ENCODE results near the gene TCP11L2. TPM values are rescaled to one million over a fixed set of nuclear protein-coding genes. Genes with fewer than 3 reads are reported as not detected.

The TCP11L2 gene
- total and polyA plus RNA-seq, 2 experiments from 2014 or later = 17.7 to 26.2 TPM

GRCh38 chr12:106387848-106388377 is 85.4 kb downstream of the TCP11L2 start:
- 52 to 67% methylated on average over 1 of the region's 1 CpG for WGBS, 2 experiments (ENCODE audit: low coverage in 1 of 2, low lambda C conversion rate in 2 of 2, missing lambda C conversion rate in 2 of 2)
- H3K27ac ChIP-seq = no peak overlapping the region

DNA sequence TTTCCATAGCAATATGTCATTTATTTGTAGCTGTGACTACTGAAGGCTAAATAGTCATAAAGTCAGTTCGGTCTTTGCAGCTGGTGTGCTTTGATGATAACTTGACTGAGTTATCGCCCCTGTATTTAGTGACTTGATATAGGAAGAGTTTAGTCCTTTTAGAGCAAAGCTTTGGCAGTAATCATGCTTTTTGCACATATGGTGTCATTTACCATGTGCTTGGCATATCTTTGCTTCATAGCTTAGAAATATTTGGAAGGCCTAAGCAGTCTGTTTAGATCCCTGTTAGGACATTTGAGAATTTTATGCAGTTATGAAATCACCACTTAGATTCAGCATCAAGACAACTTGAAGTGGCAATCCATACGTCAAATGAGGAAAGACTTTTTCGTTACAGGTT is 86.6 kb downstream of the TCP11L2 start:
- no peak overlapping the region for H2AFZ ChIP-seq
- no peaks in the 10 kb centered on the region for H3K4me1 ChIP-seq (ENCODE audit: insufficient read depth)
- no peaks in the 10 kb centered on the region for H3K9me2 ChIP-seq (ENCODE audit: insufficient read depth)
- H3K36me3 ChIP-seq (ENCODE audit: low read depth) = peaks cover 14% of the 10 kb centered on the region; the same call in 1 of the 2 replicates
- no peaks in the 10 kb centered on the region for H3K27me3 ChIP-seq (replicated peaks; ENCODE audit: insufficient read depth)
- H3K4me2 ChIP-seq (ENCODE audit: unreplicated experiment) = no peak overlapping the region
- no peaks in the 10 kb centered on the region for H4K20me1 ChIP-seq (ENCODE audit: insufficient read depth)
- H3K27ac ChIP-seq = no peak overlapping the region
- in situ Hi-C loops (cut with MboI) = loop anchor here (10.0 to 25.0 kb wide), 2 partner anchors 448 to 526 kb away; no protein-coding TSS in a partner anchor
- no peaks in the 10 kb centered on the region for H3K79me2 ChIP-seq (ENCODE audit: insufficient read depth)
- no peak overlapping the region for H3K4me3 ChIP-seq
- WGBS, 2 experiments (ENCODE audit: low coverage in 1 of 2, low lambda C conversion rate in 2 of 2, missing lambda C conversion rate in 2 of 2) = 69 to 73% methylated on average over 4 of the region's 4 CpGs
- no peak for DNase-seq
- no peaks in the 10 kb centered on the region for H3F3A ChIP-seq (ENCODE audit: insufficient read depth)
- no peak overlapping the region for H3K9ac ChIP-seq
- no peak for TF ChIP-seq EZH2 (IDR thresholded peaks at IDR 0.05; ENCODE audit: insufficient read depth, poor library complexity, severe bottlenecking)
- no peak for TF ChIP-seq EZH2phosphoT487 (IDR thresholded peaks at IDR 0.05; ENCODE audit: insufficient read depth, low read depth)
- H3K9me3 ChIP-seq (ENCODE audit: low read depth) = no peaks in the 10 kb centered on the region

More at GRCh38 chr12:106387848-106388377, 85.4 kb downstream of the TCP11L2 start:
- Histone ChIP-seq H3K27me3 (replicated peaks; ENCODE audit: insufficient read depth) (no peaks in the 10 kb centered on the region), H3K4me1 (ENCODE audit: insufficient read depth) (no peaks in the 10 kb centered on the region), H3K36me3 (ENCODE audit: low read depth) (peaks cover 11% of the 10 kb centered on the region; the same call in 1 of the 2 replicates), H3K9ac (no peak overlapping the region), H4K20me1 (ENCODE audit: insufficient read depth) (no peaks in the 10 kb centered on the region), H2AFZ (no peak overlapping the region), H3K9me2 (ENCODE audit: insufficient read depth) (no peaks in the 10 kb centered on the region), H3K79me2 (ENCODE audit: insufficient read depth) (no peaks in the 10 kb centered on the region), H3K9me3 (ENCODE audit: low read depth) (no peaks in the 10 kb centered on the region), H3F3A (ENCODE audit: insufficient read depth) (no peaks in the 10 kb centered on the region), H3K4me2 (ENCODE audit: unreplicated experiment) (no peak overlapping the region), H3K4me3 (no peak overlapping the region)
- DNase-seq = no peak
- in situ Hi-C loops (cut with MboI) = loop anchor here (10.0 to 25.0 kb wide), 2 partner anchors 449 to 527 kb away; no protein-coding TSS in a partner anchor
- TF ChIP-seq EZH2phosphoT487 (IDR thresholded peaks at IDR 0.05; ENCODE audit: insufficient read depth, low read depth) (no peak), EZH2 (IDR thresholded peaks at IDR 0.05; ENCODE audit: insufficient read depth, poor library complexity, severe bottlenecking) (no peak)

DNA sequence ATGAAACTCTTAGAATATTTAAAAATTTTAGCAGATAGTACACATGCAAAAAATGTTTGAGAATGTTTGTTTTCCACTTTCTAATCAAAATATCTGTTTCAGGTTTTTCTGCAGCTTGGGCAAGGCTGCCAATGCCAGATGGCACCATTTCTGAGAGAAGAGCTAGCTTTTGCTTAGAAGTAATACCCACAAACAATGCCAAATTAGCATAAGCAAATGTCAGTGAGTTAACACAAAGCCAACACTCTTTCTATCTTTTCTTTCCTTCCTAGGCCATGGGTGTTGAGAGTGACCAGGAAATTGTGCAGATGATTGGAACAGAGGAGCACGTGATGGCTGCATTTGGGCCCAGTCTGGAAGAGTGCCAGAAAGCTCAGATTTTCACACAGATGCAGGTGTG is 90.2 kb downstream of the TCP11L2 start:
- Histone ChIP-seq H3K27me3 (replicated peaks; ENCODE audit: insufficient read depth) (no peaks in the 10 kb centered on the region), H3K79me2 (ENCODE audit: insufficient read depth) (no peaks in the 10 kb centered on the region), H3K4me2 (ENCODE audit: unreplicated experiment) (no peak overlapping the region), H3K9ac (no peak overlapping the region), H3K36me3 (ENCODE audit: low read depth) (peaks cover 20% of the 10 kb centered on the region; the same call in 1 of the 2 replicates), H3K9me3 (ENCODE audit: low read depth) (no peaks in the 10 kb centered on the region), H3K27ac (no peak overlapping the region), H3K4me3 (no peak overlapping the region), H3K4me1 (ENCODE audit: insufficient read depth) (no peaks in the 10 kb centered on the region), H2AFZ (no peak overlapping the region), H3F3A (ENCODE audit: insufficient read depth) (no peaks in the 10 kb centered on the region), H4K20me1 (ENCODE audit: insufficient read depth) (no peaks in the 10 kb centered on the region), H3K9me2 (ENCODE audit: insufficient read depth) (no peaks in the 10 kb centered on the region)
- TF ChIP-seq EZH2 (IDR thresholded peaks at IDR 0.05; ENCODE audit: insufficient read depth, poor library complexity, severe bottlenecking) (no peak), EZH2phosphoT487 (IDR thresholded peaks at IDR 0.05; ENCODE audit: insufficient read depth, low read depth) (no peak)
- in situ Hi-C loops (cut with MboI) = loop anchor here (25.0 kb wide), 1 partner anchor 445 kb away; no protein-coding TSS in a partner anchor
- 54 to 56% methylated on average over 1 of the region's 1 CpG for WGBS, 2 experiments (ENCODE audit: low coverage in 1 of 2, low lambda C conversion rate in 2 of 2, missing lambda C conversion rate in 2 of 2)
- DNase-seq = no peak

Small RNAs within 50 kb of the gene (small RNA-seq; reads per million reads assigned to genes)
- gene RNU7-94P (ENCODE audit: low read depth, low replicate concordance) = not detected

Other genes starting within 250 kb of the TCP11L2 start
- gene NUAK1, start 163.8 kb upstream of the TCP11L2 start, total RNA-seq (2014; rRNA removed; shearing (Covaris generic)) = 29.6 and 45.7 TPM in 2 replicates
- 11.1 and 13.4 TPM in 2 replicates for gene NUAK1, start 163.8 kb upstream of the TCP11L2 start, polyA plus RNA-seq (2016; fragmentation: Nextera tagmentation; extraction: Ambion mirVana)
- 210 and 219 TPM in 2 replicates for gene CKAP4, start 54.7 kb upstream of the TCP11L2 start, total RNA-seq (2014; rRNA removed; shearing (Covaris generic))
- gene CKAP4, start 54.7 kb upstream of the TCP11L2 start, polyA plus RNA-seq (2016; fragmentation: Nextera tagmentation; extraction: Ambion mirVana) = 318 and 335 TPM in 2 replicates
- 12.9 and 13.7 TPM in 2 replicates for gene POLR3B, start 55.0 kb downstream of the TCP11L2 start, total RNA-seq (2014; rRNA removed; shearing (Covaris generic))
- 7.6 and 8.3 TPM in 2 replicates for gene POLR3B, start 55.0 kb downstream of the TCP11L2 start, polyA plus RNA-seq (2016; fragmentation: Nextera tagmentation; extraction: Ambion mirVana)